NCI-H510A (cell line): ENCODE results near the gene JARID2.

ENCODE experiments used
- DNase-seq: peaks from one replicate; lab custom pipeline; 2025; lab: John Stamatoyannopoulos, UW

Gene JARID2

GRCh38 chr6:15247500-15248450 is 1.9 kb downstream of the JARID2 start:
- no peak for DNase-seq

GRCh38 chr6:15248451-15249370 is 2.8 kb downstream of the JARID2 start:
- DNase-seq: peak; percentile 97

GRCh38 chr6:15249371-15250019 is 3.6 kb downstream of the JARID2 start:
- DNase-seq: no peak

- no peak for DNase-seq
Measured at GRCh38 chr6:15250187-15251168, 4.6 kb downstream of the JARID2 start.

- no peak for DNase-seq
Measured at GRCh38 chr6:15252195-15252594, 6.3 kb downstream of the JARID2 start.

GRCh38 chr6:15253203-15254022 is 7.5 kb downstream of the JARID2 start:
- no peak for DNase-seq

GRCh38 chr6:15254070-15254975 is 8.5 kb downstream of the JARID2 start:
- DNase-seq: no peak

GRCh38 chr6:15255481-15255880 is 9.6 kb downstream of the JARID2 start:
- DNase-seq: no peak

- DNase-seq: no peak
Measured at GRCh38 chr6:15255909-15256395, 10.1 kb downstream of the JARID2 start.

- DNase-seq: no peak
Measured at GRCh38 chr6:15256538-15257271, 10.8 kb downstream of the JARID2 start.

- no peak for DNase-seq
Measured at GRCh38 chr6:15257357-15258132, 11.7 kb downstream of the JARID2 start.

GRCh38 chr6:15259766-15260098 is 13.9 kb downstream of the JARID2 start:
- DNase-seq: no peak

- DNase-seq: no peak
Measured at GRCh38 chr6:15260099-15260821, 14.4 kb downstream of the JARID2 start.

- DNase-seq: no peak
Measured at GRCh38 chr6:15263780-15264374, 18.0 kb downstream of the JARID2 start.

- DNase-seq: no peak
Measured at GRCh38 chr6:15264412-15264811, 18.5 kb downstream of the JARID2 start.
